OCI-LY3 (cell line): ENCODE results near the gene SGSH.

ENCODE experiments used
- EZH2phosphoT487 ChIP-seq: fragments of 200-600 bp; shearing (Covaris generic); IDR thresholded peaks from 2 replicates; pipeline ENCODE4 v1.6.1; 2018; ENCODE audit warnings: antibody characterized with exemption, mixed run types, low read depth
- TF ChIP-seq, protein P1 (sequence below): fragments of 200-600, 300-600 bp; sonication (generic); IDR thresholded peaks from 2 replicates; pipeline ENCODE4 v1.5.1; 2014; ENCODE audit warnings: antibody characterized with exemption, low read length, low read depth

DNA sequence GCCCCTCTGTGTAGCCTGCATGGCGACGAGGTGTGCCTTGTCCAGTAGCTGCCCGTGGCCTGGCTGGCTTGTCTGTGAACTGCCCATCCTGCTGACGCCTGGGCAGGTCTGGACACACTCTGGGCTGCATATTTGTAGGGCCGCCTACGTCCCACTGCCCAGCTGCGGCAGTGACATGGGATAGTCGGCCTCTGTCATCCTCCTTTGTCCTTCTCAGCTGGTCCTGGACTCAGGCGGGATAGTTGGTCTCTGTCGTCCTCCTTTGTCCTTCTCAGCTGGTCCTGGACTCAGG, 35.8 kb downstream of the SGSH start:
- TF ChIP-seq, protein P1, sequence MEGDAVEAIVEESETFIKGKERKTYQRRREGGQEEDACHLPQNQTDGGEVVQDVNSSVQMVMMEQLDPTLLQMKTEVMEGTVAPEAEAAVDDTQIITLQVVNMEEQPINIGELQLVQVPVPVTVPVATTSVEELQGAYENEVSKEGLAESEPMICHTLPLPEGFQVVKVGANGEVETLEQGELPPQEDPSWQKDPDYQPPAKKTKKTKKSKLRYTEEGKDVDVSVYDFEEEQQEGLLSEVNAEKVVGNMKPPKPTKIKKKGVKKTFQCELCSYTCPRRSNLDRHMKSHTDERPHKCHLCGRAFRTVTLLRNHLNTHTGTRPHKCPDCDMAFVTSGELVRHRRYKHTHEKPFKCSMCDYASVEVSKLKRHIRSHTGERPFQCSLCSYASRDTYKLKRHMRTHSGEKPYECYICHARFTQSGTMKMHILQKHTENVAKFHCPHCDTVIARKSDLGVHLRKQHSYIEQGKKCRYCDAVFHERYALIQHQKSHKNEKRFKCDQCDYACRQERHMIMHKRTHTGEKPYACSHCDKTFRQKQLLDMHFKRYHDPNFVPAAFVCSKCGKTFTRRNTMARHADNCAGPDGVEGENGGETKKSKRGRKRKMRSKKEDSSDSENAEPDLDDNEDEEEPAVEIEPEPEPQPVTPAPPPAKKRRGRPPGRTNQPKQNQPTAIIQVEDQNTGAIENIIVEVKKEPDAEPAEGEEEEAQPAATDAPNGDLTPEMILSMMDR: no peak
- TF ChIP-seq EZH2phosphoT487: no peak
